Measurements from ENCODE around the gene FAM219B.

FAM219B gene

GRCh38 chr15:74954515-74954914 lies 47.9 kb upstream of the FAM219B start:
- Histone ChIP-seq H3K27ac (ENCODE audit: low read depth, low read length) (no peak overlapping the region; the same call in 1 of the 2 replicates), H3K36me3 (ENCODE audit: low read length) (no peaks in the 10 kb centered on the region), H2AFZ (ENCODE audit: low read depth, low read length, severe bottlenecking) (no peak overlapping the region), H3K27me3 (ENCODE audit: low read length) (no peaks in the 10 kb centered on the region), H3F3A (ENCODE audit: insufficient read depth) (0 out of 2 replicates have a peak, but pooled peaks cover 4% of the 10 kb centered on the region), H3K4me3 (ENCODE audit: insufficient read depth, low read length, poor library complexity, severe bottlenecking) (peak overlapping the region; percentile 63), H3K9me2 (replicated peaks; ENCODE audit: insufficient read depth, low read length) (no peaks in the 10 kb centered on the region), H3K4me2 (ENCODE audit: low read depth, low read length, poor library complexity, severe bottlenecking) (peak overlapping the region; percentile 81), H3K79me2 (ENCODE audit: insufficient read depth, low read length) (peaks cover 24% of the 10 kb centered on the region), H3K9me3 (ENCODE audit: insufficient read depth, low read length) (no peaks in the 10 kb centered on the region), H3K9ac (ENCODE audit: low read length) (peak overlapping the region; percentile 77), H4K20me1 (ENCODE audit: low read depth, low read length) (no peaks in the 10 kb centered on the region)
- TF ChIP-seq EZH2phosphoT487 (conservative IDR thresholded peaks at IDR 0.05; ENCODE audit: low read length) (no peak), CTCF (IDR thresholded peaks at IDR 0.05; ENCODE audit: insufficient read depth, low read length, poor library complexity, severe bottlenecking) (no peak)

- no peak overlapping the region for H3K27ac ChIP-seq (ENCODE audit: low read depth, low read length)
- H3K9me2 ChIP-seq (replicated peaks; ENCODE audit: insufficient read depth, low read length): no peaks in the 10 kb centered on the region
- H3K4me2 ChIP-seq (ENCODE audit: low read depth, low read length, poor library complexity, severe bottlenecking): no peak overlapping the region
- no peak for TF ChIP-seq EZH2phosphoT487 (conservative IDR thresholded peaks at IDR 0.05; ENCODE audit: low read length)
- TF ChIP-seq CTCF (IDR thresholded peaks at IDR 0.05; ENCODE audit: insufficient read depth, low read length, poor library complexity, severe bottlenecking): no peak
- H2AFZ ChIP-seq (ENCODE audit: low read depth, low read length, severe bottlenecking): no peak overlapping the region
- 0 out of 2 replicates have a peak, but pooled peaks cover 4% of the 10 kb centered on the region for H3F3A ChIP-seq (ENCODE audit: insufficient read depth)
- H3K9me3 ChIP-seq (ENCODE audit: insufficient read depth, low read length): no peaks in the 10 kb centered on the region
- no peaks in the 10 kb centered on the region for H4K20me1 ChIP-seq (ENCODE audit: low read depth, low read length)
- no peaks in the 10 kb centered on the region for H3K27me3 ChIP-seq (ENCODE audit: low read length)
- H3K36me3 ChIP-seq (ENCODE audit: low read length): no peaks in the 10 kb centered on the region
- no peak overlapping the region for H3K4me3 ChIP-seq (ENCODE audit: insufficient read depth, low read length, poor library complexity, severe bottlenecking)
- no peak overlapping the region for H3K9ac ChIP-seq (ENCODE audit: low read length)
- H3K79me2 ChIP-seq (ENCODE audit: insufficient read depth, low read length): peaks cover 20% of the 10 kb centered on the region
Measured at GRCh38 chr15:74951006-74951405, 44.4 kb upstream of the FAM219B start.

GRCh38 chr15:74950078-74950908 lies 43.6 kb upstream of the FAM219B start:
- Histone ChIP-seq H2AFZ (ENCODE audit: low read depth, low read length, severe bottlenecking) (no peak overlapping the region), H3K9me2 (replicated peaks; ENCODE audit: insufficient read depth, low read length) (no peaks in the 10 kb centered on the region), H3K36me3 (ENCODE audit: low read length) (no peaks in the 10 kb centered on the region), H3K4me3 (ENCODE audit: insufficient read depth, low read length, poor library complexity, severe bottlenecking) (no peak overlapping the region), H3K79me2 (ENCODE audit: insufficient read depth, low read length) (peaks cover 13% of the 10 kb centered on the region), H3K9me3 (ENCODE audit: insufficient read depth, low read length) (no peaks in the 10 kb centered on the region), H3K27ac (ENCODE audit: low read depth, low read length) (no peak overlapping the region), H3K4me2 (ENCODE audit: low read depth, low read length, poor library complexity, severe bottlenecking) (no peak overlapping the region), H3F3A (ENCODE audit: insufficient read depth) (0 out of 2 replicates have a peak, but pooled peaks cover 4% of the 10 kb centered on the region), H3K9ac (ENCODE audit: low read length) (no peak overlapping the region), H4K20me1 (ENCODE audit: low read depth, low read length) (no peaks in the 10 kb centered on the region), H3K27me3 (ENCODE audit: low read length) (no peaks in the 10 kb centered on the region)
- TF ChIP-seq EZH2phosphoT487 (conservative IDR thresholded peaks at IDR 0.05; ENCODE audit: low read length) (no peak), CTCF (IDR thresholded peaks at IDR 0.05; ENCODE audit: insufficient read depth, low read length, poor library complexity, severe bottlenecking) (peak; percentile 99)

All from SU-DHL-6 (cell line).